IMR-90 (cell line): ENCODE data around the gene KLC1. TPM values are rescaled to one million over a fixed set of nuclear protein-coding genes. Genes with fewer than 3 reads are reported as not detected.

Experiments used
- ATAC-seq: fragments of 200-7000 bp; cut with Tn5 transposase; 2 replicates; pipeline ENCODE4 v1.9.1; 2020; ENCODE audit warnings: low read depth, mild to moderate bottlenecking, moderate library complexity
- BruUV-seq: library from RNA; stranded (reverse); fragments of 400-500 nt; replicated peaks from 2 replicates; lab custom pipeline; 2021; lab: Mats Ljungman, UMichigan
- CTCF ChIA-PET: fragments of 300-600 bp; formaldehyde crosslinking; extraction: SDS; loops from one replicate; lab custom pipeline; 2021; ENCODE audit warnings: antibody characterized with exemption; lab: Yijun Ruan, JAX
- POLR2A ChIA-PET: fragments of 300-600 bp; sonication (Branson Sonifier 250); formaldehyde crosslinking; loops from one replicate; lab custom pipeline; 2022; ENCODE audit warnings: antibody characterized with exemption; ENCODE audit not compliant: unreplicated experiment; lab: Charles Lee
- DNase-seq: peaks from one replicate; pipeline ENCODE4 v3.0.0; 2013
- H2AFZ ChIP-seq: replicated peaks from 2 replicates; pipeline ENCODE3; 2013; ENCODE audit warnings: low read length, mild to moderate bottlenecking; ENCODE audit not compliant: poor library complexity
- H2AK5ac ChIP-seq: 2 replicates; pipeline ENCODE4 v1.6.1; 2013; ENCODE audit warnings: low read depth, low read length, inconsistent platforms
- H2AK9ac ChIP-seq: replicated peaks from 2 replicates; pipeline ENCODE3; 2013; ENCODE audit warnings: mild to moderate bottlenecking, low read depth, low read length, moderate library complexity; ENCODE audit not compliant: poor library complexity
- H2BK120ac ChIP-seq: 2 replicates; pipeline ENCODE4 v1.6.1; 2013; ENCODE audit warnings: low read depth, low read length, inconsistent platforms
- H2BK15ac ChIP-seq: 3 replicates; pipeline ENCODE4 v1.6.1; 2013; ENCODE audit warnings: low read depth, low read length, inconsistent platforms
- H2BK20ac ChIP-seq: 2 replicates; pipeline ENCODE4 v1.6.1; 2013; ENCODE audit warnings: low read depth, mild to moderate bottlenecking, inconsistent platforms, low read length, moderate library complexity
- H2BK5ac ChIP-seq: 2 replicates; pipeline ENCODE4 v1.6.1; 2013; ENCODE audit warnings: mild to moderate bottlenecking, low read depth, low read length, inconsistent platforms; ENCODE audit not compliant: poor library complexity, severe bottlenecking
- H3K14ac ChIP-seq: replicated peaks from 2 replicates; pipeline ENCODE4 v1.6.1; 2013; ENCODE audit warnings: low read depth, low read length, inconsistent platforms
- H3K18ac ChIP-seq: 2 replicates; pipeline ENCODE4 v1.6.1; 2013; ENCODE audit warnings: low read depth, low read length, control low read depth
- H3K23ac ChIP-seq: 2 replicates; pipeline ENCODE4 v1.6.1; 2013; ENCODE audit warnings: low read depth, low read length, inconsistent platforms
- H3K27ac ChIP-seq: 2 replicates; pipeline ENCODE4 v1.5.1; 2013; ENCODE audit warnings: mild to moderate bottlenecking, control low read depth, low read length; ENCODE audit not compliant: insufficient read depth
- H3K27me3 ChIP-seq: 2 replicates; pipeline ENCODE4 v1.6.1; 2013; ENCODE audit warnings: low read length; ENCODE audit not compliant: control insufficient read depth, insufficient read depth
- H3K36me3 ChIP-seq: 2 replicates; pipeline ENCODE4 v1.6.1; 2013; ENCODE audit warnings: low read length, mixed read lengths; ENCODE audit not compliant: control insufficient read depth, insufficient read depth
- H3K4ac ChIP-seq: 2 replicates; pipeline ENCODE4 v1.6.1; 2013; ENCODE audit warnings: low read depth, low read length, inconsistent platforms
- H3K4me1 ChIP-seq: 2 replicates; pipeline ENCODE4 v1.6.1; 2013; ENCODE audit warnings: low read length, mixed read lengths; ENCODE audit not compliant: control insufficient read depth, insufficient read depth
- H3K4me2 ChIP-seq: 2 replicates; pipeline ENCODE4 v1.6.1; 2013; ENCODE audit warnings: low read depth, mild to moderate bottlenecking, control low read depth, low read length, moderate library complexity
- H3K4me3 ChIP-seq: 2 replicates; pipeline ENCODE4 v1.5.1; 2013; ENCODE audit warnings: low read depth, mild to moderate bottlenecking, control low read depth, low read length, moderate library complexity; ENCODE audit not compliant: insufficient read depth
- H3K56ac ChIP-seq: 2 replicates; pipeline ENCODE4 v1.6.1; 2013; ENCODE audit warnings: low read length, inconsistent platforms; ENCODE audit not compliant: insufficient read depth; ENCODE audit errors: extremely low read depth
- H3K79me1 ChIP-seq, 2 experiments: 2 replicates each; pipeline ENCODE4 v1.6.1; 2013; ENCODE audit warnings: low read length in 2 of 2, inconsistent platforms in 1 of 2, low read depth in 1 of 2
- H3K9ac ChIP-seq: 2 replicates; pipeline ENCODE4 v1.6.1; 2013; ENCODE audit warnings: low read depth, low read length, control low read depth
- H3K9me1 ChIP-seq: 2 replicates; pipeline ENCODE4 v1.6.1; 2013; ENCODE audit warnings: low read length, inconsistent platforms; ENCODE audit not compliant: insufficient read depth
- H3K9me3 ChIP-seq: 2 replicates; pipeline ENCODE4 v1.6.1; 2013; ENCODE audit warnings: low read length; ENCODE audit not compliant: control insufficient read depth, insufficient read depth
- H4K20me1 ChIP-seq: 2 replicates; pipeline ENCODE4 v1.6.1; 2013; ENCODE audit warnings: low read length, inconsistent platforms; ENCODE audit not compliant: insufficient read depth
- H4K5ac ChIP-seq: 2 replicates; pipeline ENCODE4 v1.6.1; 2013; ENCODE audit warnings: mild to moderate bottlenecking, low read depth, low read length, control low read depth
- H4K8ac ChIP-seq, 2 experiments: 2 replicates each; pipeline ENCODE4 v1.6.1; 2013; ENCODE audit warnings: low read depth in 2 of 2, low read length in 2 of 2, control low read depth in 1 of 2, inconsistent platforms in 1 of 2
- H4K91ac ChIP-seq: 2 replicates; pipeline ENCODE4 v1.6.1; 2013; ENCODE audit warnings: low read depth, low read length, inconsistent platforms; ENCODE audit not compliant: insufficient read depth
- BHLHE40 ChIP-seq: fragments of 150-350 bp; IDR thresholded peaks from 2 replicates; pipeline ENCODE4 v1.6.1; 2016; ENCODE audit warnings: mild to moderate bottlenecking, low read depth, low read length
- CHD1 ChIP-seq: IDR thresholded peaks from 2 replicates; pipeline ENCODE4 v1.6.1; 2012; ENCODE audit warnings: low read depth, low read length, improper control_type of control experiment
- MAFK ChIP-seq: IDR thresholded peaks from 2 replicates; pipeline ENCODE4 v1.6.1; 2012; ENCODE audit warnings: low read depth, low read length, improper control_type of control experiment
- MXI1 ChIP-seq: IDR thresholded peaks from 2 replicates; pipeline ENCODE4 v1.6.1; 2012; ENCODE audit warnings: low read depth, mild to moderate bottlenecking, low read length, moderate library complexity, borderline replicate concordance
- NFE2L2 ChIP-seq: fragments of 150-350 bp; IDR thresholded peaks from 2 replicates; pipeline ENCODE4 v1.6.1; 2016; ENCODE audit warnings: low read depth, mild to moderate bottlenecking, low read length
- POLR2A ChIP-seq: IDR thresholded peaks from 2 replicates; pipeline ENCODE4 v1.6.1; 2012; ENCODE audit warnings: mild to moderate bottlenecking, low read depth, low read length
- RCOR1 ChIP-seq: IDR thresholded peaks from 2 replicates; pipeline ENCODE4 v1.6.1; 2012; ENCODE audit warnings: mild to moderate bottlenecking, low read length, improper control_type of control experiment; ENCODE audit not compliant: insufficient replicate concordance
- RFX5 ChIP-seq: IDR thresholded peaks from 2 replicates; pipeline ENCODE4 v1.8.0; 2012; ENCODE audit warnings: low read depth, mild to moderate bottlenecking, low read length, moderate library complexity
- WGBS, 2 experiments: methylation state at CpG; one replicate each; pipeline versions ENCODE4 v1.1.5 to v1.1.7; 2013; ENCODE audit warnings: missing lambda C conversion rate in 2 of 2; ENCODE audit not compliant: insufficient read length in 1 of 2; ENCODE audit errors: extremely low coverage in 2 of 2; 5-methylcytosine and 5-hydroxymethylcytosine counted together
- dilution Hi-C: fragments of 300-500 bp; cut with HindIII; formaldehyde crosslinking; loops from one replicate; pipeline ENCODE4 v1.14.3; 2018; ENCODE audit warnings: low sequenced_read_pairs; ENCODE audit not compliant: unreplicated experiment
- in situ Hi-C: fragments of 300-500 bp; cut with MboI; formaldehyde crosslinking; loops from 3 replicates; pipeline ENCODE4 v1.14.3; 2019; ENCODE audit warnings: low sequenced_read_pairs, inconsistent platforms, mixed read lengths
- intact Hi-C: fragments of 100-400 bp; cut with micrococcal nuclease; formaldehyde crosslinking; loops from 2 replicates; pipeline ENCODE4 v1.10.0; 2022
- polyA plus RNA-seq, 3 experiments: library from polyadenylated mRNA; depleted of rRNA; stranded (reverse); fragments of >200 nt; gene quantifications; 2 replicates each; pipeline ENCODE4 v1.2.3, GENCODE V29; 2012; ENCODE audit warnings: low replicate concordance in 1 of 3
- total RNA-seq: library from RNA; depleted of rRNA; stranded (reverse); fragments of >200 nt; gene quantifications from 2 replicates; pipeline ENCODE4 v1.2.3, GENCODE V29; 2012
- TF ChIP-seq, protein P1 (sequence below): fragments of 150-350 bp; IDR thresholded peaks from 2 replicates; pipeline ENCODE4 v1.6.1; 2016; ENCODE audit warnings: low read depth, mild to moderate bottlenecking, low read length, moderate library complexity, borderline replicate concordance
- TF ChIP-seq, protein P2 (sequence below): conservative IDR thresholded peaks from 2 replicates; pipeline ENCODE4 v1.5.1; 2012; ENCODE audit warnings: mild to moderate bottlenecking, low read depth, low read length, improper control_type of control experiment
- TF ChIP-seq, protein P3 (sequence below): fragments of 150-350 bp; IDR thresholded peaks from 2 replicates; pipeline ENCODE4 v1.6.1; 2017; ENCODE audit warnings: mild to moderate bottlenecking, antibody characterized with exemption, low read length, low read depth

The KLC1 gene
- total and polyA plus RNA-seq, 2 of the 4 experiments (the other 2 are of a cell fraction), result 101 to 157 TPM

DNA sequence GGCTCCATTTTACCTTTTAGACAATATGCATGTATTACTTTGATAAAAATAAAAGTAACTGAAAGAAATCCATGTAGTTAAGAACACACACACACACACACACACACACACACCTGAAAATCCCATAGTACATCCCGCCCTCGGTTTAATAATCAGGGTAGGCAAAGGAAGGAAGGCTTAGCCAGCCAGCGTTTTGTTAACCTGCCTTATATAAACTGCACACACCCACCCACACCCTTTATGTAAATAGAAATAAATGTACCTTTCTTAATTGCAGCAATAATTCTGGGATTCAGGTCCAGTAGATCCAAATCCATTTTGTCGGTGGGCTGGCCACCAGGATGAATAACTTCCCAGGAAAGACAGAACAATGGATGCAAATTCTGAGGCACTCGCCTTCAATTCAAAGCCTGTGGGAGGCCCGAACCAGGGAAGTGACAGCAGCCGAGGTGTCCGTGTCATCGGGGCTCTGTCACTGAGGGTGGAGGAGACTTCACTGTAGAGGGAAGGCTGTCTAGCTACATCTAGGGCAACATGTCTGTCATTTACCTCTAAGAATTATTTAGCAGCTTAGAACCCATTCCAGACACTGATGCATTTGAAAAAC, 81.9 kb downstream of the KLC1 start:
- BruUV-seq, result no TSS peak

More for the DNA sequence above, 81.9 kb downstream of the KLC1 start:
- Histone ChIP-seq H3K4me3 (no peak overlapping the region), H3K14ac (no peak overlapping the region), H4K5ac (no peak overlapping the region), H3K23ac (no peak overlapping the region), H3K27me3 (no peaks in the 10 kb centered on the region), H3K9me1 (peaks cover 4% of the 10 kb centered on the region; the same call in 1 of the 2 replicates), H3K4me1 (no peaks in the 10 kb centered on the region), H2BK5ac (no peak overlapping the region), H3K18ac (no peak overlapping the region), H3K9me3 (no peaks in the 10 kb centered on the region), H2AK9ac (no peak overlapping the region), H3K9ac (no peak overlapping the region), H3K36me3 (peaks cover 23% of the 10 kb centered on the region), H2BK15ac (no peak overlapping the region), H4K8ac (no peak overlapping the region), H4K91ac (no peak overlapping the region), H3K79me1 (peaks cover 14 to 59% of the 10 kb centered on the region in 2 experiments; a peak in 3 of 4 replicates), H4K20me1 (peaks cover 9% of the 10 kb centered on the region), H3K4ac (no peak overlapping the region), H3K4me2 (no peak overlapping the region), H3K27ac (no peak overlapping the region), H2AK5ac (no peak overlapping the region), H2BK120ac (no peak overlapping the region), H3K56ac (no peak overlapping the region), H2BK20ac (no peak overlapping the region), H2AFZ (no peak overlapping the region)
- DNase-seq (no peak), ATAC-seq (no peak)
- TF ChIP-seq MXI1, result no peak
- no peak for TF ChIP-seq MAFK
- TF ChIP-seq CHD1, result no peak
- TF ChIP-seq RFX5, result no peak
- TF ChIP-seq, protein P1, sequence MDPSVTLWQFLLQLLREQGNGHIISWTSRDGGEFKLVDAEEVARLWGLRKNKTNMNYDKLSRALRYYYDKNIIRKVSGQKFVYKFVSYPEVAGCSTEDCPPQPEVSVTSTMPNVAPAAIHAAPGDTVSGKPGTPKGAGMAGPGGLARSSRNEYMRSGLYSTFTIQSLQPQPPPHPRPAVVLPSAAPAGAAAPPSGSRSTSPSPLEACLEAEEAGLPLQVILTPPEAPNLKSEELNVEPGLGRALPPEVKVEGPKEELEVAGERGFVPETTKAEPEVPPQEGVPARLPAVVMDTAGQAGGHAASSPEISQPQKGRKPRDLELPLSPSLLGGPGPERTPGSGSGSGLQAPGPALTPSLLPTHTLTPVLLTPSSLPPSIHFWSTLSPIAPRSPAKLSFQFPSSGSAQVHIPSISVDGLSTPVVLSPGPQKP, result no peak
- no peak for TF ChIP-seq POLR2A
- TF ChIP-seq NFE2L2, result no peak
- TF ChIP-seq, protein P2, sequence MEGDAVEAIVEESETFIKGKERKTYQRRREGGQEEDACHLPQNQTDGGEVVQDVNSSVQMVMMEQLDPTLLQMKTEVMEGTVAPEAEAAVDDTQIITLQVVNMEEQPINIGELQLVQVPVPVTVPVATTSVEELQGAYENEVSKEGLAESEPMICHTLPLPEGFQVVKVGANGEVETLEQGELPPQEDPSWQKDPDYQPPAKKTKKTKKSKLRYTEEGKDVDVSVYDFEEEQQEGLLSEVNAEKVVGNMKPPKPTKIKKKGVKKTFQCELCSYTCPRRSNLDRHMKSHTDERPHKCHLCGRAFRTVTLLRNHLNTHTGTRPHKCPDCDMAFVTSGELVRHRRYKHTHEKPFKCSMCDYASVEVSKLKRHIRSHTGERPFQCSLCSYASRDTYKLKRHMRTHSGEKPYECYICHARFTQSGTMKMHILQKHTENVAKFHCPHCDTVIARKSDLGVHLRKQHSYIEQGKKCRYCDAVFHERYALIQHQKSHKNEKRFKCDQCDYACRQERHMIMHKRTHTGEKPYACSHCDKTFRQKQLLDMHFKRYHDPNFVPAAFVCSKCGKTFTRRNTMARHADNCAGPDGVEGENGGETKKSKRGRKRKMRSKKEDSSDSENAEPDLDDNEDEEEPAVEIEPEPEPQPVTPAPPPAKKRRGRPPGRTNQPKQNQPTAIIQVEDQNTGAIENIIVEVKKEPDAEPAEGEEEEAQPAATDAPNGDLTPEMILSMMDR, result no peak
- TF ChIP-seq RCOR1, result no peak
- no peak for TF ChIP-seq BHLHE40
- TF ChIP-seq, protein P3, sequence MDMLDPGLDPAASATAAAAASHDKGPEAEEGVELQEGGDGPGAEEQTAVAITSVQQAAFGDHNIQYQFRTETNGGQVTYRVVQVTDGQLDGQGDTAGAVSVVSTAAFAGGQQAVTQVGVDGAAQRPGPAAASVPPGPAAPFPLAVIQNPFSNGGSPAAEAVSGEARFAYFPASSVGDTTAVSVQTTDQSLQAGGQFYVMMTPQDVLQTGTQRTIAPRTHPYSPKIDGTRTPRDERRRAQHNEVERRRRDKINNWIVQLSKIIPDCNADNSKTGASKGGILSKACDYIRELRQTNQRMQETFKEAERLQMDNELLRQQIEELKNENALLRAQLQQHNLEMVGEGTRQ, result no peak
- ChIA-PET CTCF (no interaction called here), POLR2A (no interaction called here)
- intact Hi-C loops (no loop called here), in situ Hi-C loops (no loop called here), dilution Hi-C loops (no loop called here)
- WGBS, 2 experiments, result 71% methylated on average over 1 of the region's 9 CpGs; no CpG with 5 or more reads in 1 of the 2 experiments
